Measurements from ENCODE around the gene TCTN3.

TCTN3 gene

GRCh38 chr10:95656291-95657164 lies 37.2 kb downstream of the TCTN3 start, which contains the start of gene ALDH18A1 (continued):
- no peak for TF ChIP-seq POU6F1 (CRISPR knock-in tag; IDR thresholded peaks at IDR 0.05; ENCODE audit: borderline replicate concordance, low read depth)
- no peak for TF ChIP-seq CSRNP3 (CRISPR knock-in tag; IDR thresholded peaks at IDR 0.05)
- no peak for TF ChIP-seq ARNTL (CRISPR knock-in tag; IDR thresholded peaks at IDR 0.05; ENCODE audit: borderline replicate concordance, low read depth)
- no peak for TF ChIP-seq ZNF8 (CRISPR knock-in tag; IDR thresholded peaks at IDR 0.05)
- TF ChIP-seq ZFP30 (CRISPR knock-in tag; IDR thresholded peaks at IDR 0.05) = no peak
- TF ChIP-seq ZNF70 (CRISPR knock-in tag; IDR thresholded peaks at IDR 0.05) = no peak
- TF ChIP-seq ISL1 (CRISPR knock-in tag; IDR thresholded peaks at IDR 0.05) = no peak
- TF ChIP-seq CSDC2 (CRISPR knock-in tag; IDR thresholded peaks at IDR 0.05) = no peak
- no peak for TF ChIP-seq OSR1 (CRISPR knock-in tag; IDR thresholded peaks at IDR 0.05)

GRCh38 chr10:95655571-95656290 lies 38.0 kb downstream of the TCTN3 start:
- no peak for TF ChIP-seq BACH2 (CRISPR knock-in tag; IDR thresholded peaks at IDR 0.05; ENCODE audit: borderline replicate concordance)
- ATAC-seq = peak; percentile 52

- TF ChIP-seq RARB (CRISPR knock-in tag; IDR thresholded peaks at IDR 0.05) (no peak), CSDC2 (CRISPR knock-in tag; IDR thresholded peaks at IDR 0.05) (no peak), CREB5 (CRISPR knock-in tag; IDR thresholded peaks at IDR 0.05; ENCODE audit: low read depth) (no peak), ZNF70 (CRISPR knock-in tag; IDR thresholded peaks at IDR 0.05) (no peak), ZNF565 (CRISPR knock-in tag; conservative IDR thresholded peaks at IDR 0.05; ENCODE audit: low read depth) (no peak), SNAI2 (CRISPR knock-in tag; IDR thresholded peaks at IDR 0.05) (no peak)
- ATAC-seq = no peak
Measured at GRCh38 chr10:95653895-95654294, 39.8 kb downstream of the TCTN3 start.

GRCh38 chr10:95651346-95652060 lies 42.2 kb downstream of the TCTN3 start:
- no peak for ATAC-seq
- no peak for TF ChIP-seq ZC3H10 (CRISPR knock-in tag; IDR thresholded peaks at IDR 0.05)
- no peak for TF ChIP-seq TSHZ2 (CRISPR knock-in tag; IDR thresholded peaks at IDR 0.05)

- ATAC-seq = no peak
Measured at GRCh38 chr10:95650232-95650631, 43.5 kb downstream of the TCTN3 start.

More at GRCh38 chr10:95650232-95650631, 43.5 kb downstream of the TCTN3 start:
- TF ChIP-seq SNAI2 (CRISPR knock-in tag; IDR thresholded peaks at IDR 0.05) (no peak), ISL1 (CRISPR knock-in tag; IDR thresholded peaks at IDR 0.05) (no peak), OSR1 (CRISPR knock-in tag; IDR thresholded peaks at IDR 0.05) (no peak), CSDC2 (CRISPR knock-in tag; IDR thresholded peaks at IDR 0.05) (no peak), CSRNP3 (CRISPR knock-in tag; IDR thresholded peaks at IDR 0.05) (no peak), BACH2 (CRISPR knock-in tag; IDR thresholded peaks at IDR 0.05; ENCODE audit: borderline replicate concordance) (no peak), PPARA (CRISPR knock-in tag; IDR thresholded peaks at IDR 0.05; ENCODE audit: borderline replicate concordance) (no peak), ESRRG (CRISPR knock-in tag; IDR thresholded peaks at IDR 0.05) (no peak), POU6F1 (CRISPR knock-in tag; IDR thresholded peaks at IDR 0.05; ENCODE audit: borderline replicate concordance, low read depth) (no peak)

All from SK-N-SH treated with all-trans-retinoic acid at 6 μM for 48 hours (cell line).